ENCODE measurements around the gene PRPF40A. TPM values are rescaled to one million over a fixed set of nuclear protein-coding genes. Genes with fewer than 3 reads are reported as not detected.

Gene PRPF40A
- total RNA-seq, 5 donors from 2014 or later (not counting 1 experiment from before 2014, with no cell fraction given) = 101 to 124 (median 106) TPM

- Histone ChIP-seq H3K4me3 (ENCODE audit: control insufficient read depth in 1 of 2, extremely low read depth in 1 of 2, low read length in 1 of 2) (no peak overlapping the region), H3K4me1 (ENCODE audit: control insufficient read depth in 1 of 2, extremely low read depth in 1 of 2, insufficient read depth in 2 of 2, low read length in 2 of 2) (no peaks in the 10 kb centered on the region), H3K27ac (ENCODE audit: low read length) (no peak overlapping the region), H3K36me3 (ENCODE audit: control insufficient read depth in 2 of 2, extremely low read depth in 1 of 2, insufficient read depth in 1 of 2, low read length in 1 of 2) (peaks cover 6 to 40% of the 10 kb centered on the region in 2 donors), H3K9me3 (no peaks in the 10 kb centered on the region), H3K27me3 (replicated peaks in 1 of 2; ENCODE audit: control insufficient read depth in 2 of 2, extremely low read depth in 1 of 2, insufficient read depth in 2 of 2, low read length in 1 of 2) (no peaks in the 10 kb centered on the region)
- H3K4me1 Mint-ChIP-seq = peaks cover 11 to 17% (median 13%) of the 10 kb centered on the region in 3 donors
- ATAC-seq (replicated peaks in 1 of 4) (no peak), DNase-seq (no peak)
- no peaks in the 10 kb centered on the region for H3K27me3 Mint-ChIP-seq
- no CpG with 5 or more reads among the region's 2 CpGs for WGBS (ENCODE audit: insufficient coverage)
- CTCF ChIA-PET = no interaction called here
- H3K9me3 Mint-ChIP-seq = no peaks in the 10 kb centered on the region
- H3K27ac Mint-ChIP-seq = no peak overlapping the region
- POLR2A ChIA-PET = no interaction called here
- no peak overlapping the region for H3K4me3 Mint-ChIP-seq
- peaks cover 35% of the 10 kb centered on the region for H3K36me3 Mint-ChIP-seq
Measured at GRCh38 chr2:152678808-152679207, 38.5 kb downstream of the PRPF40A start.

GRCh38 chr2:152676461-152676860 is 40.8 kb downstream of the PRPF40A start:
- peaks cover 42% of the 10 kb centered on the region for H3K36me3 Mint-ChIP-seq
- ATAC-seq (replicated peaks in 1 of 4) = no peak
- no peak overlapping the region for H3K4me3 Mint-ChIP-seq
- Histone ChIP-seq H3K36me3 (ENCODE audit: control insufficient read depth in 2 of 2, extremely low read depth in 1 of 2, insufficient read depth in 1 of 2, low read length in 1 of 2) (peaks cover 6 to 57% of the 10 kb centered on the region in 2 donors), H3K4me1 (ENCODE audit: control insufficient read depth in 1 of 2, extremely low read depth in 1 of 2, insufficient read depth in 2 of 2, low read length in 2 of 2) (no peaks in the 10 kb centered on the region), H3K9me3 (no peaks in the 10 kb centered on the region), H3K27ac (ENCODE audit: low read length) (no peak overlapping the region), H3K4me3 (ENCODE audit: control insufficient read depth in 1 of 2, extremely low read depth in 1 of 2, low read length in 1 of 2) (no peak overlapping the region), H3K27me3 (replicated peaks in 1 of 2; ENCODE audit: control insufficient read depth in 2 of 2, extremely low read depth in 1 of 2, insufficient read depth in 2 of 2, low read length in 1 of 2) (no peaks in the 10 kb centered on the region)
- ChIA-PET POLR2A (no interaction called here), CTCF (no interaction called here)
- H3K9me3 Mint-ChIP-seq = no peaks in the 10 kb centered on the region
- H3K4me1 Mint-ChIP-seq = peaks cover 0 to under 1% (median under 1%) of the 10 kb centered on the region in 3 donors
- H3K27me3 Mint-ChIP-seq = no peaks in the 10 kb centered on the region
- DNase-seq = no peak
- WGBS (ENCODE audit: insufficient coverage) = no CpG with 5 or more reads among the region's 3 CpGs
- H3K27ac Mint-ChIP-seq = no peak overlapping the region

GRCh38 chr2:152674334-152674733 is 42.9 kb downstream of the PRPF40A start:
- no peaks in the 10 kb centered on the region for H3K27me3 ChIP-seq (replicated peaks in 1 of 2; ENCODE audit: control insufficient read depth in 2 of 2, extremely low read depth in 1 of 2, insufficient read depth in 2 of 2, low read length in 1 of 2)
- H3K4me1 Mint-ChIP-seq = no peaks in the 10 kb centered on the region
- no peak overlapping the region for H3K27ac Mint-ChIP-seq
- ChIA-PET CTCF (no interaction called here), POLR2A (no interaction called here)
- peaks cover 6 to 60% of the 10 kb centered on the region in 2 donors for H3K36me3 ChIP-seq (ENCODE audit: control insufficient read depth in 2 of 2, extremely low read depth in 1 of 2, insufficient read depth in 1 of 2, low read length in 1 of 2)
- H3K36me3 Mint-ChIP-seq = peaks cover 40% of the 10 kb centered on the region
- ATAC-seq (replicated peaks in 1 of 4) = no peak
- DNase-seq = no peak
- no peaks in the 10 kb centered on the region for H3K4me1 ChIP-seq (ENCODE audit: control insufficient read depth in 1 of 2, extremely low read depth in 1 of 2, insufficient read depth in 2 of 2, low read length in 2 of 2)
- H3K9me3 Mint-ChIP-seq = no peaks in the 10 kb centered on the region
- no peak overlapping the region for H3K4me3 Mint-ChIP-seq
- H3K4me3 ChIP-seq (ENCODE audit: control insufficient read depth in 1 of 2, extremely low read depth in 1 of 2, low read length in 1 of 2) = no peak overlapping the region
- H3K9me3 ChIP-seq = no peaks in the 10 kb centered on the region
- no peaks in the 10 kb centered on the region for H3K27me3 Mint-ChIP-seq
- H3K27ac ChIP-seq (ENCODE audit: low read length) = no peak overlapping the region
- whole genome bisulfite sequencing (ENCODE audit: insufficient coverage) = no CpG with 5 or more reads among the region's 4 CpGs

- ATAC-seq (replicated peaks in 1 of 4) (no peak), DNase-seq (no peak)
- Mint-ChIP-seq H3K9me3 (no peaks in the 10 kb centered on the region), H3K27me3 (no peaks in the 10 kb centered on the region), H3K4me3 (no peak overlapping the region), H3K4me1 (no peaks in the 10 kb centered on the region), H3K36me3 (peaks cover 66% of the 10 kb centered on the region), H3K27ac (no peak overlapping the region)
- no peaks in the 10 kb centered on the region for H3K9me3 ChIP-seq
- H3K4me3 ChIP-seq (ENCODE audit: control insufficient read depth in 1 of 2, extremely low read depth in 1 of 2, low read length in 1 of 2) = no peak overlapping the region
- H3K4me1 ChIP-seq (ENCODE audit: control insufficient read depth in 1 of 2, extremely low read depth in 1 of 2, insufficient read depth in 2 of 2, low read length in 2 of 2) = no peaks in the 10 kb centered on the region
- H3K36me3 ChIP-seq (ENCODE audit: control insufficient read depth in 2 of 2, extremely low read depth in 1 of 2, insufficient read depth in 1 of 2, low read length in 1 of 2) = peaks cover 4 to 87% of the 10 kb centered on the region in 2 donors
- ChIA-PET POLR2A (no interaction called here), CTCF (no interaction called here)
- H3K27me3 ChIP-seq (replicated peaks in 1 of 2; ENCODE audit: control insufficient read depth in 2 of 2, extremely low read depth in 1 of 2, insufficient read depth in 2 of 2, low read length in 1 of 2) = no peaks in the 10 kb centered on the region
- WGBS (ENCODE audit: insufficient coverage) = 95% methylated on average over 6 of the region's 7 CpGs
- no peak overlapping the region for H3K27ac ChIP-seq (ENCODE audit: low read length)
Measured at GRCh38 chr2:152664725-152665124, 52.5 kb downstream of the PRPF40A start.

- no peak for ATAC-seq (replicated peaks in 1 of 4)
- ChIA-PET POLR2A (interaction anchor here in 1 of 2 donors (0.6 kb wide), 1 partner anchor 26 kb away, joined by 3 read pairs; no protein-coding TSS in a partner anchor), CTCF (interaction anchor here in 1 of 2 donors (0.9 kb wide), 1 partner anchor 485 kb away, joined by 3 read pairs; no protein-coding TSS in a partner anchor)
- H3K27ac Mint-ChIP-seq = no peak overlapping the region
- Histone ChIP-seq H3K27ac (ENCODE audit: low read length) (no peak overlapping the region), H3K27me3 (replicated peaks in 1 of 2; ENCODE audit: control insufficient read depth in 2 of 2, extremely low read depth in 1 of 2, insufficient read depth in 2 of 2, low read length in 1 of 2) (no peaks in the 10 kb centered on the region), H3K36me3 (ENCODE audit: control insufficient read depth in 2 of 2, extremely low read depth in 1 of 2, insufficient read depth in 1 of 2, low read length in 1 of 2) (peaks cover 9 to 82% of the 10 kb centered on the region in 2 donors), H3K9me3 (no peaks in the 10 kb centered on the region), H3K4me3 (ENCODE audit: control insufficient read depth in 1 of 2, extremely low read depth in 1 of 2, low read length in 1 of 2) (no peak overlapping the region), H3K4me1 (ENCODE audit: control insufficient read depth in 1 of 2, extremely low read depth in 1 of 2, insufficient read depth in 2 of 2, low read length in 2 of 2) (no peaks in the 10 kb centered on the region)
- H3K4me1 Mint-ChIP-seq = no peaks in the 10 kb centered on the region
- no peaks in the 10 kb centered on the region for H3K9me3 Mint-ChIP-seq
- peaks cover 60% of the 10 kb centered on the region for H3K36me3 Mint-ChIP-seq
- H3K27me3 Mint-ChIP-seq = no peaks in the 10 kb centered on the region
- no peak for DNase-seq
- no peak overlapping the region for H3K4me3 Mint-ChIP-seq
- no CpG with 5 or more reads among the region's 4 CpGs for WGBS (ENCODE audit: insufficient coverage)
Measured at GRCh38 chr2:152661076-152661475, 56.2 kb downstream of the PRPF40A start.

- Histone ChIP-seq H3K9me3 (no peaks in the 10 kb centered on the region), H3K27ac (ENCODE audit: low read length) (no peak overlapping the region), H3K4me3 (ENCODE audit: control insufficient read depth in 1 of 2, extremely low read depth in 1 of 2, low read length in 1 of 2) (no peak overlapping the region), H3K4me1 (ENCODE audit: control insufficient read depth in 1 of 2, extremely low read depth in 1 of 2, insufficient read depth in 2 of 2, low read length in 2 of 2) (no peaks in the 10 kb centered on the region), H3K27me3 (replicated peaks in 1 of 2; ENCODE audit: control insufficient read depth in 2 of 2, extremely low read depth in 1 of 2, insufficient read depth in 2 of 2, low read length in 1 of 2) (no peaks in the 10 kb centered on the region), H3K36me3 (ENCODE audit: control insufficient read depth in 2 of 2, extremely low read depth in 1 of 2, insufficient read depth in 1 of 2, low read length in 1 of 2) (peaks cover 5 to 62% of the 10 kb centered on the region in 2 donors)
- Mint-ChIP-seq H3K36me3 (peaks cover 50% of the 10 kb centered on the region), H3K27ac (no peak overlapping the region), H3K27me3 (no peaks in the 10 kb centered on the region), H3K9me3 (no peaks in the 10 kb centered on the region), H3K4me3 (no peak overlapping the region), H3K4me1 (no peaks in the 10 kb centered on the region)
- ATAC-seq (replicated peaks in 1 of 4) (no peak), DNase-seq (no peak)
- no CpG with 5 or more reads among the region's 1 CpG for WGBS (ENCODE audit: insufficient coverage)
- CTCF ChIA-PET = interaction anchor here in 1 of 2 donors (1.0 kb wide), 1 partner anchor 22 kb away, joined by 3 read pairs; no protein-coding TSS in a partner anchor
- POLR2A ChIA-PET = no interaction called here
Measured at GRCh38 chr2:152658221-152658620, 59.0 kb downstream of the PRPF40A start.

GRCh38 chr2:152657043-152657442 is 60.2 kb downstream of the PRPF40A start:
- Histone ChIP-seq H3K36me3 (ENCODE audit: control insufficient read depth in 2 of 2, extremely low read depth in 1 of 2, insufficient read depth in 1 of 2, low read length in 1 of 2) (peaks cover 5 to 56% of the 10 kb centered on the region in 2 donors), H3K4me3 (ENCODE audit: control insufficient read depth in 1 of 2, extremely low read depth in 1 of 2, low read length in 1 of 2) (no peak overlapping the region), H3K9me3 (no peaks in the 10 kb centered on the region), H3K4me1 (ENCODE audit: control insufficient read depth in 1 of 2, extremely low read depth in 1 of 2, insufficient read depth in 2 of 2, low read length in 2 of 2) (no peaks in the 10 kb centered on the region), H3K27ac (ENCODE audit: low read length) (no peak overlapping the region), H3K27me3 (replicated peaks in 1 of 2; ENCODE audit: control insufficient read depth in 2 of 2, extremely low read depth in 1 of 2, insufficient read depth in 2 of 2, low read length in 1 of 2) (no peaks in the 10 kb centered on the region)
- H3K9me3 Mint-ChIP-seq = no peaks in the 10 kb centered on the region
- no peaks in the 10 kb centered on the region for H3K27me3 Mint-ChIP-seq
- CTCF ChIA-PET = no interaction called here
- H3K4me3 Mint-ChIP-seq = no peak overlapping the region
- no peak for ATAC-seq (replicated peaks in 1 of 4)
- DNase-seq = no peak
- H3K36me3 Mint-ChIP-seq = peaks cover 42% of the 10 kb centered on the region
- no peaks in the 10 kb centered on the region for H3K4me1 Mint-ChIP-seq
- POLR2A ChIA-PET = no interaction called here
- 64% methylated on average over 2 of the region's 4 CpGs for WGBS (ENCODE audit: insufficient coverage)
- H3K27ac Mint-ChIP-seq = peak overlapping the region in 1 of 2 donors; percentile 45
